GM19238 (cell line): ENCODE results near the gene SLC26A6.

Source experiments
- DNase-seq: peaks from one replicate; pipeline ENCODE4 v3.0.0; 2011; ENCODE audit warnings: low spot score; ENCODE audit not compliant: insufficient read length

The SLC26A6 gene

DNA sequence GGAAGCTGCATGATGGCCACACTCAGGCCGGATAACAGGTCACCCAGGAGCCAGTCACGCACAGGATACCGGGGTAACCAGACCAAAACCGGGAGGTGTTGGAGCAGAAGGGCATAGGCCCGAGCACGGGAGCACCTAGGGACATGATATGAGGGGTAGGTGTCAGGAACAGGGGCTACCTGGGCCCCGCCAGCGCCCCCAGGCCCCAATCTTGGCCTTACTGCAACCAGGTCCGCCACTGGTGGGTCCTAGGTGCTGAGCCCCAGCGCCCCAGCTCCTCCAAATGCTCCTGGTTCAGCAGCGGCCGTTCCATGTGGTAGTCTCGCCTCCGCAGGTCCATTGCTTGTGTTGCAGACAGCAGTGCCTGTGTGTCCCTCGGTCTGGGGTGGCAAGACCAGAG, 2.0 kb downstream of the SLC26A6 start:
- no peak for DNase-seq

DNA sequence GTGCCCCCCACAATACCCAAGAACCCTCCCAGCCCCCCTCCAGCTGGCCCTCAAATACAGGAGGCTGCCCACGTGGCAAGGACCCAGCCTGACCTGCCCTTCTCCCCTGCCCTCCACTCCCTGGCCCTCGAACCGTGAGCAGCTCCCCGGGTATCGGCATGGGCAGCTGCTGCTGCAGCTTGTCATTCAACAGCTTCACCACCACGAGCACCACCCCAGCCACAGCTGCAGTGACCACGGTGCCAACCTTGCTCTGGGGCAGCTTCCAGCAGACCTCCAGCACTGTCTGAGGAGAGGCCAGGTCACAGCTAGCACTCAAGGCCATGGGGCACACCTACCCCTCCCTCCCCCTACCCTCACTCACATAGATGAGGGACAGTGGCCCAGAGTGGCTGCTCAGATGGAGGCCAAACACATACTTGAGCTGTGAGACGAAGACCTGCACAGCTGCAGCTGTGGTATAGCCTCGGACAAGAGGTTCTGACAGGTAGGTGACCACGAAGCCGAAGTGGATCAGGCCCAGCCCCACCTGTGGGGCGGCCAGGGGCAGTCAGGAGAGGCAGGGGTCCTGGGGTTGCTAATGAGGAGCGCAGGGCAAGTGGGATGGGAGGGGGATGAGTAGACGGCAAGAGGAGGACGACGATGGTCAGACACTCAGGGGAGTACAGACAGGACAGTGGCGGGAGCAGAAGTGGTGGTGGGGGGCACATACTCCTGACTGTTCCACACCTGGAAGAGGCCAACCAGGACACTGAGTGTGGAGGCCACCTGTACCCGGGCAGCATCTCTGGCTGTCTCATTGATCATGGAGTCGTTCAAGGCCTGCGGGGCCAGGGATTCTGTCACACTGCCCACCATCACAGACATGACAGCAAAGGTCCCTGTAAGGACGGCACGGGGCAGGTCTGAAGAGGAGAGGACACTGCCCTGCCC, 3.5 kb downstream of the SLC26A6 start:
- DNase-seq: no peak

DNA sequence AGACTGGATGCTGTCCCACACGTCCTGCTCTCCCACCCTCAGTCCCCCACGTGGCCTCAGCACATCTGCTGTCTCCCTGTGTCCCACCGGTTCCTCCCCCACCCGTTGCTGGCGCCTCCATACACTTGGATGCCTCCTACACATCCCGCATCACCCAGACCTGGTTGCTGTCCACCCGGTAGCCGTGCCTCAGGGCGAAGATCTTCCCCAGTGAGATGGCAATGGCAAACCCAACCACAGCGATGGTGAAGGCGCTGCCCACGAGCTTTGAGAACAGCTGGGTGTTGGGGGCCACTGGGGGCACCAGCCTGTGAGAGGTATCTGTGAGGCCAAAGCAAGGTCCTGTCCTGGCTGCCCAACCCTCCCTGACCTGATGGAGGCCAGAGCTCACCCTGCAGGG, 4.4 kb downstream of the SLC26A6 start:
- DNase-seq: no peak

- no peak for DNase-seq
These were observed 4.9 kb downstream of the SLC26A6 start for GRCh38 chr3:48630407-48630806.

DNA sequence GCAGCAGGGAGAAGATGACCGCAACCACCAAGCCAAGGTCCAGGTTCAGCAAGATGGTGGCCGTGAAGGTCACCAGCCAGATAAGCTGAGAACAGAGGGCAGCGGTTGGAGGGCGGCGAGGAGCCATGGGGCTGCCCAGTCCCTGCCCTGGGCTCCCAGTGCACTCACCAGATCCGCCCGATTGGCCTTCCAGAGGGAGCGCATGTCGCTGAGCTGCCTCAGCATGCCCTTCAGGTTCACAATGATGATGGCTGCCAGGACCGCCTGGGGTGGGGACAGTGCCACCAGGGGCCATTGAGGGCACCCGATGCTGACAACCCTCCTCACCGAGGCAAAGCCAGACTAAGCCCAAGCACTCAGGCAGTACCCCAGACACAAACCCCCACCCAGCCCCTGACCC, 5.4 kb downstream of the SLC26A6 start:
- DNase-seq: no peak

DNA sequence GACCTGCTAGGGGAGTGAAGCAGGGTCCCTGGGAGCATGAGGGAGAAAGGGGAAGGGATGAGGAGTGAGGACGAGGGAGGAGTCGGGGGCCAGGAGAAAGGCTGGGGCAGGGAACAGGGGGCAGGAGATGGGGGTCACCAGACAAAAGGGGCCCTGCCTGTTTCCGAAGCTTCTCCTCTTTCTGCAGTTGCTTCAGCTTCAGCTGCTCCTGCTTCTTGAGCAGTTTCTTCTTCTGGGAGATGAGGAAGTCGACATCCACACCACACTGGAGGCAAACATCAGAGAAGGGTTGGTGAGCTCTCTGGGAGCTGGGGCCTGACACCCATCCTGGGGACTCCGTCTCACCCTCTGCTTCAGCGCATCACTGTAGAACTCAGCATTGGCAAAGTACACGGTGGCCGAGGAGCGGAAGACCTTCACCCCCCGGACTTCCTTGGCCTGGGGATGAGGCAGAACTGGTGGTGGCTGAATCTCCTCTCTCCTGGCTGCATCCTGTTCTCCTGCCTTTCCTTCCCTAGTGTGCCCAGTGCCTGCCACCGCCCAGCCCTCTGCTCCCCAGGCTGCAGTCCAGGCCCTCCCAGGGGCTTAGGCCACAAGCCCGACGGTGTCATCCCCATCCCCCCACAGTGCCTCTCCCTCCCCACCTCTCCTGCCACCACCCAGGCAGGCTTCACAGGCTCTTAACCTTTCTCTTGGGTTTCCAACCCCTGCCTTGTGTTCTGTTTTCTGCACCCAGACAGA, 6.8 kb downstream of the SLC26A6 start:
- DNase-seq: no peak

GRCh38 chr3:48625600-48625999, 9.7 kb downstream of the SLC26A6 start:
- DNase-seq: no peak

DNA sequence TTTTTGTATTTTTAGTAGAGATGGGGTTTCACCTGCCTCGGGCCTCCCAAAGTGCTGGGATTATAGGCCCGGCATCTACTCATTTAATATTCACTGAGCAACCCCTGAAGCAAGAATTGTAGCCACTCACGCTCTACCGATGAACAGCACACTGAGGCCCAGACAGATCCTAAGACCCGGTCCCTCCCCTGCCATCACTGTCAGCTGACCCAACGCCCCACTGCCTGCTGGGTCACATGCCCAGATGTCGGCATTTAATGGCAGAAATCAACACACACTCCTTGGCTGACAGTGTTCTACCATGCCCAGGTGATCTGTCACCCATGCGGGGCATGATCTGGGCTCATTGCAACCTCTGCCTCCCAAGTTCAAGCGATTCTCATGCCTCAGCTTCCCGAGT, 10.5 kb downstream of the SLC26A6 start:
- no peak for DNase-seq

- no peak for DNase-seq
These were observed 11.3 kb downstream of the SLC26A6 start for GRCh38 chr3:48623851-48624547.

- DNase-seq: no peak
These were observed 13.8 kb downstream of the SLC26A6 start, which contains the start of gene TMEM89 for GRCh38 chr3:48621461-48621869. Gene TMEM89, minus strand, starts transcription at chr3:48621769. Its CDS starts 13 bp downstream, at chr3:48621756.

DNA sequence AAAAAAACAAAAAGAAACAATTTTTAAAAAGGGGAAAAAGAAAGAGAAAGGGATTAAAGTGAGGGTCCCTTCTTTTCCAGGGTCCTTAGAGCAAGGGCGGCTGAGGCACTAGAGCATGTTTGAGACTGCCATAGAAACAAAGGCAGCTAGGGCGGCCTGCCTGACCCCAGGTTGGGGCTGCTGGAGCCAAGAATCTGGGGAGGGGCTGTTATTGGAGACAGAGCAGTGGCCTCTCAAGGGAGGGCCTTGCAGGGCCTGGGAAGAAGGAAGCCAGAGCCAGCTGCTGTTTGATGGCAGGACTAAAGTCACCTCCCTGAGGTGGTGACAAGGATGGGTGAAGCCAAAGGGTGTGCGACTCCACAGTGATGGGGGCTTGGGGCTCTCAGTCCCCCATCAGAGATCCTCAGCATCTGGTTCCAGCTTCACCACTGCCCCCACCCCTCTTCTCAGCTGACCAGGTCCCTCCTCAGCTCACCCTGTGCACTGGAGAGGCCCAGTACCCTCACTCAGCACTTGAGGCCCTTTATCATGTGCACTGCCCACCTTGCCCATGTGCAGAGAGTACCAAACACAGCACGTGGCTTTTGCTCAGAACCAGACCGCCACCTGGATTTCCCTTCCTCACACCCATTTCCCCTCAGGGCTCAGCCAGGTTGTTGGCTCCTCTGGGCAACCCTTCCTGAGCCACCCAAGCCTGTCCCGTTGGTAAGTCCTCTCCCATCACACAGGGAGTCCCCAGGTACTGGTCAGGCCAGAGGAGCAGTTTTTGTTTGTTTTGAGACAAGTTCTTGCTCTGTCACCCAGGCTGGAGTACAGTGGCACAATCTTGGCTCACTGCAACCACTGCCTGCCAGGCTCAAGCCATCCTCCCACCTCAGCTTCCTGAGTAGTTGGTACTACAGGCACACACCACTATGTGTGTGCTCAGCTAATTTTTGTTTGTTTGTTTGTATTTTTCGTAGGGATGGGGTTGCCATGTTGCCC, 15.4 kb downstream of the SLC26A6 start:
- no peak for DNase-seq

- DNase-seq: no peak
These were observed 17.7 kb downstream of the SLC26A6 start for GRCh38 chr3:48617559-48617958.

GRCh38 chr3:48614044-48614443, 21.2 kb downstream of the SLC26A6 start:
- DNase-seq: no peak

GRCh38 chr3:48612309-48612708, 23.0 kb downstream of the SLC26A6 start:
- DNase-seq: no peak

- peak; percentile 98 for DNase-seq
These were observed 25.9 kb downstream of the SLC26A6 start, which contains the start of gene UQCRC1 for GRCh38 chr3:48609088-48610005. Gene UQCRC1, minus strand, starts transcription at chr3:48609646. Its CDS starts 26 bp downstream, at chr3:48609620.

GRCh38 chr3:48607519-48607918, 27.7 kb downstream of the SLC26A6 start:
- no peak for DNase-seq

DNA sequence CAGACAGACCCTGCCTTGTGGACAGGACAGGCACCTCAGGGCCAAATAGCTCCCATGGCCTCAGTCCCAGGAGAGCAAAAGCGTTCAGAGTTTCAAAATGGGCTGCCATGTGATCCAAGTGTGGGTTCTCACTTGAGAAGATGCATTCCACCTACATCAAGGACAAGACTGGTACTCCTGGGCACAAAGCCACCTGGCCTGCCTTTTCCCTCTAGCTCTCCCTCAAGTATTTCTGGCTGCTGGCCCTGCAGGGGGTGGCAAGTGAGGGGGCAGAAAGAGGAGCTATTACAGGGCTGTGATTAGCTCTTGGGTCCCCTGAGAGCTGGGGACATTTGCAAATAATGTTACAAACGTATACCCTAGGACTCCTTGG, 33.7 kb downstream of the SLC26A6 start:
- no peak for DNase-seq

DNA sequence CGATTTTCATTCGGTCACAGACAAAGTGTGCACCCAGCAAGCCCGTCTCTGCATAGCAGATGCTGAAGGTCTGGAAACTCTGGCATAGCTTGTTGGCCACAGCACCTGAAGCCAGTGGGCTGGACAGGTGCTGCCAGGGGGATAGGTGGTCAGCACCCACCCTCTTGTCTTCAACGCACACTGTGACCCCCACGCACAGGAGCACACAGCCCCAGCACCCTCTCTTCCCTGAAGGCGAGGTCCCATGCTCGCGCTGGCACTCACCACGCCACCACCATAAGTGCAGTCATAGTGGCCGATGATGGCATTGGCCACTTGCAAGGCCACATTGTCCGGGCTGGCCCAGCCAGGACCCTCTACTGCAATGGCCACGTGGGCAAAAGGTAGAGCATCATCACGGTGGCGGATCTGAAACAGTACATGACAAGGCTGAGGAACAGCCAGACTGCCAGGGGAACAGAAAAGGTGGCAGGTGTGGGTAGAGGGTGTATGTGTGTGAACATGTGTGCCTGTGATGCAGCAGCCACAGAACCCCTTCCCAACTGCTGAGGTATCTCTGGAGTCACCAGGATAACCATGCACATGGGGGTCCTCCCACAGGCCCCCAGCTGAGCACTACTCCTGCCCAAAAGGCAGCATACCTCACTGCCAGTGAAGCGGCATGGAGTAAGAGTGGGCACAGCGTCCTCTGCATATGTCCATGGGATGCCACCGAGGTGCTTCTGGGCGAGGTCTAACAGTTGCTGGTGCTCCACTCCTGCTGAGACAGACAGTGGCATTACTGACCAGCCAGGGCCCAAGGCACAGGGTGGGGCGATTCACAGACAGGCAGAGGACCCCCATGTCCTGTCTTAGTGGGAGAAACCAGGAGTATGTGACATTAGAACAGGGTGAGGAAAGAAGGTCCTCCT, 34.3 kb downstream of the SLC26A6 start:
- DNase-seq: no peak
